B cell (primary cell): ENCODE measurements around the gene ADH1A. TPM values are rescaled to one million over a fixed set of nuclear protein-coding genes. Genes with fewer than 3 reads are reported as not detected.

ENCODE experiments used
- ATAC-seq: fragments of 200-7000 bp; cut with Tn5 transposase; one replicate; pipeline ENCODE4 v1.10.0; 2021; ENCODE audit warnings: low read depth, mild to moderate bottlenecking, moderate number of reproducible peaks, moderate library complexity
- CTCF ChIA-PET: fragments of 350-600 bp; sonication (Branson Sonifier 250); formaldehyde crosslinking; loops from one replicate; lab custom pipeline; 2021; ENCODE audit warnings: antibody characterized with exemption, inconsistent platforms; lab: Charles Lee
- POLR2A ChIA-PET: fragments of 350-600 bp; sonication (Branson Sonifier 250); formaldehyde crosslinking; loops from one replicate; lab custom pipeline; 2021; ENCODE audit warnings: antibody characterized with exemption; lab: Charles Lee
- DNase-seq: peaks from one replicate; pipeline ENCODE4 v3.0.0; 2013
- H2AFZ ChIP-seq: 2 replicates; pipeline ENCODE4 v1.6.1; 2012; ENCODE audit warnings: mild to moderate bottlenecking, low read depth, low read length; ENCODE audit not compliant: insufficient read depth, poor library complexity, severe bottlenecking
- H3K27ac ChIP-seq, 2 donors: 1 replicate in 1 of 2; 2 replicates in 1 of 2; pipeline ENCODE4 v1.5.1; 2012 to 2013; ENCODE audit warnings: low read length in 2 of 2, mild to moderate bottlenecking in 2 of 2, moderate library complexity in 1 of 2
- H3K27me3 ChIP-seq, 4 experiments: fragments of 200-600 bp in 1 of 4; sonication (generic) in 1 of 4; replicated peaks in 1 of 4; 1 replicate in 2 of 4; 2 replicates in 2 of 4; pipeline versions ENCODE4 v1.6.1 to v1.7.0; 2013 to 2016; ENCODE audit warnings: low read length in 3 of 4, mild to moderate bottlenecking in 2 of 4, mixed read lengths in 1 of 4, moderate library complexity in 1 of 4; ENCODE audit not compliant: insufficient read depth in 4 of 4, control insufficient read depth in 3 of 4; ENCODE audit errors: control extremely low read depth in 1 of 4
- H3K36me3 ChIP-seq, 2 experiments: replicated peaks in 1 of 2; 1 replicate in 1 of 2; 2 replicates in 1 of 2; pipeline versions ENCODE4 v1.6.1 to v1.7.1; 2013; ENCODE audit warnings: low read length in 1 of 2; ENCODE audit not compliant: insufficient read depth in 2 of 2, control insufficient read depth in 1 of 2; ENCODE audit errors: control extremely low read depth in 1 of 2, extremely low read depth in 1 of 2
- H3K4me1 ChIP-seq, 2 donors: fragments of 200-600 bp in 1 of 2; sonication (generic) in 1 of 2; 1 replicate in 1 of 2; 2 replicates in 1 of 2; pipeline versions ENCODE4 v1.5.1 to v1.6.1; 2013 to 2017; ENCODE audit warnings: low read length in 2 of 2; ENCODE audit not compliant: control insufficient read depth in 2 of 2, insufficient read depth in 2 of 2
- H3K4me2 ChIP-seq: replicated peaks from 2 replicates; pipeline ENCODE3; 2012; ENCODE audit warnings: mild to moderate bottlenecking, low read depth, low read length; ENCODE audit not compliant: poor library complexity, severe bottlenecking
- H3K4me3 ChIP-seq, 5 experiments: fragments of 200-600 bp in 1 of 5; sonication (generic) in 1 of 5; 1 replicate in 3 of 5; 2 replicates in 2 of 5; pipeline versions ENCODE4 v1.5.1 to v1.7.0; 2011 to 2016; ENCODE audit warnings: low read length in 4 of 5, mild to moderate bottlenecking in 4 of 5, low read depth in 2 of 5, control low read depth in 1 of 5, moderate library complexity in 1 of 5; ENCODE audit not compliant: insufficient read depth in 1 of 5; ENCODE audit errors: control extremely low read depth in 1 of 5, extremely low read depth in 1 of 5
- H3K79me2 ChIP-seq: fragments of 200-600 bp; sonication (generic); one replicate; pipeline ENCODE4 v1.6.0; 2016; ENCODE audit warnings: low read length; ENCODE audit not compliant: control insufficient read depth, insufficient read depth
- H3K9ac ChIP-seq: fragments of 200-600 bp; sonication (generic); 2 replicates; pipeline ENCODE4 v1.6.1; 2017; ENCODE audit warnings: mild to moderate bottlenecking, low read length, moderate library complexity
- H3K9me3 ChIP-seq, 3 donors: one replicate each; pipeline versions ENCODE4 v1.6.1 to v1.7.1; 2013; ENCODE audit warnings: low read length in 2 of 3; ENCODE audit not compliant: control insufficient read depth in 2 of 3, insufficient read depth in 1 of 3; ENCODE audit errors: control extremely low read depth in 1 of 3
- H4K20me1 ChIP-seq: 2 replicates; pipeline ENCODE4 v1.6.0; 2012; ENCODE audit warnings: mild to moderate bottlenecking, low read length; ENCODE audit not compliant: insufficient read depth, control insufficient read depth, poor library complexity, severe bottlenecking
- H3K27ac Mint-ChIP-seq: one replicate; pipeline ENCODE4 v1.8.0; 2021; ENCODE audit warnings: mixed read lengths
- H3K27me3 Mint-ChIP-seq: one replicate; pipeline ENCODE4 v1.8.0; 2021; ENCODE audit warnings: mixed read lengths
- H3K4me1 Mint-ChIP-seq: one replicate; pipeline ENCODE4 v1.8.0; 2021; ENCODE audit warnings: mixed read lengths
- H3K4me3 Mint-ChIP-seq: one replicate; pipeline ENCODE4 v1.8.0; 2021; ENCODE audit warnings: mixed read lengths
- H3K9me3 Mint-ChIP-seq: one replicate; pipeline ENCODE4 v1.8.0; 2022; ENCODE audit warnings: mixed read lengths; ENCODE audit not compliant: insufficient read depth
- CTCF ChIP-seq: fragments of 200-600 bp; IDR thresholded peaks from one replicate; pipeline ENCODE4 v1.8.0; 2022; ENCODE audit warnings: antibody characterized with exemption, mild to moderate bottlenecking
- EZH2 ChIP-seq: IDR thresholded peaks from 2 replicates; pipeline ENCODE4 v1.6.1; 2012; ENCODE audit warnings: borderline replicate concordance, low read depth, mild to moderate bottlenecking, moderate library complexity, low read length; ENCODE audit not compliant: insufficient read depth, poor library complexity, severe bottlenecking
- WGBS: methylation state at CpG from one replicate; pipeline ENCODE4 v1.1.5; 2013; ENCODE audit warnings: missing lambda C conversion rate; ENCODE audit not compliant: insufficient coverage; 5-methylcytosine and 5-hydroxymethylcytosine counted together
- intact Hi-C: fragments of 100-400 bp; cut with micrococcal nuclease; formaldehyde crosslinking; loops from one replicate; pipeline ENCODE4 v1.10.0; 2022
- polyA plus RNA-seq: library from polyadenylated mRNA; depleted of rRNA; stranded (reverse); fragments of >200 nt; gene quantifications from 2 replicates; pipeline ENCODE4 v1.2.3, GENCODE V29; 2012
- total RNA-seq, 2 donors: library from RNA; stranded (reverse); fragments of 120-200 nt in 1 of 2; gene quantifications; 1 replicate in 1 of 2; 2 replicates in 1 of 2; pipeline versions ENCODE4 v1.2.3 to v1.2.4, GENCODE V29; 2013 to 2022

The ADH1A gene
- total and polyA plus RNA-seq, 2 donors (not counting 1 experiment from before 2014, with no cell fraction given): not detected

GRCh38 chr4:99273704-99274103 is 17.1 kb downstream of the ADH1A start:
- WGBS: 88% methylated on average over 1 of the region's 2 CpGs
- CTCF ChIA-PET: no interaction called here
- H3K27ac Mint-ChIP-seq: no peak overlapping the region

GRCh38 chr4:99264927-99265326 is 25.9 kb downstream of the ADH1A start:
- Histone ChIP-seq H3K36me3 (no peaks in the 10 kb centered on the region), H2AFZ (no peak overlapping the region), H4K20me1 (no peaks in the 10 kb centered on the region), H3K4me3 (no peak overlapping the region), H3K27ac (no peak overlapping the region), H3K4me1 (no peaks in the 10 kb centered on the region), H3K4me2 (no peak overlapping the region), H3K9ac (no peak overlapping the region), H3K9me3 (peaks cover 0 to 11% (median 1%) of the 10 kb centered on the region in 3 donors), H3K27me3 (no peaks in the 10 kb centered on the region), H3K79me2 (no peaks in the 10 kb centered on the region)
- H3K27me3 Mint-ChIP-seq: no peaks in the 10 kb centered on the region
- H3K4me1 Mint-ChIP-seq: no peaks in the 10 kb centered on the region
- no peak overlapping the region for H3K27ac Mint-ChIP-seq
- DNase-seq (no peak), ATAC-seq (no peak)
- POLR2A ChIA-PET: no interaction called here
- no peak overlapping the region for H3K4me3 Mint-ChIP-seq
- TF ChIP-seq CTCF: no peak
- no peak for TF ChIP-seq EZH2
- peaks cover 4% of the 10 kb centered on the region for H3K9me3 Mint-ChIP-seq
- CTCF ChIA-PET: no interaction called here
- intact Hi-C loops: no loop called here

More at GRCh38 chr4:99273704-99274103, 17.1 kb downstream of the ADH1A start:
- Mint-ChIP-seq H3K4me1 (no peaks in the 10 kb centered on the region), H3K9me3 (no peaks in the 10 kb centered on the region), H3K27me3 (no peaks in the 10 kb centered on the region), H3K4me3 (no peak overlapping the region)
- H3K9me3 ChIP-seq: peaks cover 0 to 3% (median 0%) of the 10 kb centered on the region in 3 donors
- no peaks in the 10 kb centered on the region for H3K79me2 ChIP-seq
- no peak overlapping the region for H3K27ac ChIP-seq
- no peak overlapping the region for H3K9ac ChIP-seq
- no peaks in the 10 kb centered on the region for H3K27me3 ChIP-seq
- no peak overlapping the region for H3K4me3 ChIP-seq
- no peak overlapping the region for H2AFZ ChIP-seq
- H3K4me2 ChIP-seq: no peak overlapping the region
- POLR2A ChIA-PET: no interaction called here
- DNase-seq (no peak), ATAC-seq (no peak)
- intact Hi-C loops: no loop called here
- H4K20me1 ChIP-seq: no peaks in the 10 kb centered on the region
- no peaks in the 10 kb centered on the region for H3K36me3 ChIP-seq
- no peaks in the 10 kb centered on the region for H3K4me1 ChIP-seq
- no peak for TF ChIP-seq EZH2
